Measurements from ENCODE around the gene RUNX1.

The RUNX1 gene

GRCh38 chr21:34989337-34990151, 59.6 kb downstream of the RUNX1 start:
- DNase-seq = no peak

GRCh38 chr21:34988625-34989024, 60.5 kb downstream of the RUNX1 start:
- no peak for DNase-seq

GRCh38 chr21:34988139-34988538, 61.0 kb downstream of the RUNX1 start:
- no peak for DNase-seq

- no peak for DNase-seq
Measured at GRCh38 chr21:34987501-34988072, 61.5 kb downstream of the RUNX1 start.

- no peak for DNase-seq
Measured at GRCh38 chr21:34986561-34987500, 62.3 kb downstream of the RUNX1 start.

- no peak for DNase-seq
Measured at GRCh38 chr21:34984356-34985058, 64.6 kb downstream of the RUNX1 start.

GRCh38 chr21:34983680-34984086, 65.4 kb downstream of the RUNX1 start:
- DNase-seq = no peak

GRCh38 chr21:34981791-34982190, 67.3 kb downstream of the RUNX1 start:
- DNase-seq = no peak

- no peak for DNase-seq
Measured at GRCh38 chr21:34980423-34981115, 68.5 kb downstream of the RUNX1 start.

- no peak for DNase-seq
Measured at GRCh38 chr21:34979383-34979782, 69.7 kb downstream of the RUNX1 start.

- no peak for DNase-seq
Measured at GRCh38 chr21:34977333-34977732, 71.8 kb downstream of the RUNX1 start.

GRCh38 chr21:34974162-34974981, 74.7 kb downstream of the RUNX1 start:
- DNase-seq = no peak

- no peak for DNase-seq
Measured at GRCh38 chr21:34973685-34974084, 75.4 kb downstream of the RUNX1 start.

GRCh38 chr21:34971656-34972055, 77.4 kb downstream of the RUNX1 start:
- DNase-seq = no peak

- DNase-seq = no peak
Measured at GRCh38 chr21:34970566-34970965, 78.5 kb downstream of the RUNX1 start.

- no peak for DNase-seq
Measured at GRCh38 chr21:34970167-34970500, 79.0 kb downstream of the RUNX1 start.

GRCh38 chr21:34969423-34970166, 79.5 kb downstream of the RUNX1 start:
- no peak for DNase-seq

- no peak for DNase-seq
Measured at GRCh38 chr21:34968414-34969333, 80.4 kb downstream of the RUNX1 start.

GRCh38 chr21:34967509-34968289, 81.4 kb downstream of the RUNX1 start:
- no peak for DNase-seq

Measured in NCI-H774 (cell line).